Upper lobe of left lung (tissue), 4 donors: ENCODE results near the gene ZNF549.

Source experiments
- POLR2A ChIP-seq, 4 donors: fragments of 450-650 bp; IDR thresholded peaks; one replicate each; pipeline ENCODE4 v1.5.1; 2016 to 2017; ENCODE audit warnings: antibody characterized with exemption in 4 of 4, mild to moderate bottlenecking in 2 of 4
- POLR2AphosphoS5 ChIP-seq, 2 donors: sonication (generic); formaldehyde crosslinking; IDR thresholded peaks; one replicate each; pipeline ENCODE4 v1.5.1; 2017; ENCODE audit warnings: antibody characterized with exemption in 2 of 2
- TF ChIP-seq, protein P1 (sequence below), 6 experiments: fragments of 450-650 bp in 4 of 6; fragments of 200-600 bp in 2 of 6; sonication (generic) in 2 of 6; IDR thresholded peaks; one replicate each; pipeline ENCODE4 v1.5.1; 2016 to 2019; ENCODE audit warnings: antibody characterized with exemption in 6 of 6

DNA sequence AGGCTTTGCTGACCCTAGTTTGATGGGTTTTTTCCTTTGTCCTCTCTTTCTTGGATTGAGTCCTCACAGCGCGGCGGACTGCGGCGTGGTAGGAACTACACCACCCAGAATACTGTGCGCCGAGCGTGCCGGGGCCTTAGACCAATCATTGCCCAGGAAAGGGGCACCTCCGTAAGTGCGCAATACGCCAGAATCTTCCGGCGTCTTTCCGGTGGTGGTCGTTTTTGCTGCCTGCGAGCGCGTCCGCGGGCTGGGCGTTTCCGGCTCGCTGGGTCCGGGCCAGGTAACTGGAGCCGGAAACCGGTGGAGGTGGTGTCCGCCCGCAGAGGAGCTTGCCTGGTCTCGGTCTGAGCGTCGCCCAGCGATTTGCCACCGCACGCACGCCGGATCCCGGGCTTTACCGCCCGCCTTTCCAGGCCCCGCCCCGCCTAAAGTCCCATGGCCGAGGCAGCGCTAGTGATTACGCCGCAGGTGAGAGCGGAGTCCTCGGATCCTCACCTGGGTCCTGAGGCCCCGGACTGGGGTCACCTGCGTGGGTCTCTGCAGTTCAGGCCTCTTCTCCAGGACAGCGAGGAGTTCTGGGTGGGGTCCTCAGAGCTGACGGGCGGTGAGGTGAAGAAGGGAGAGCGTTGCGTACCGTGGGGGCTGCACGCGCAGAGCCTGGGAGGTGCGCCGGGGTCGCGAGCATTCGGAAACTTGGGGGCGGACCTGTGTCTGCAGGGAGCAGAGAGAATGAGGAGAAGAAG is at the start of gene ZNF549:
- TF ChIP-seq, protein P1, sequence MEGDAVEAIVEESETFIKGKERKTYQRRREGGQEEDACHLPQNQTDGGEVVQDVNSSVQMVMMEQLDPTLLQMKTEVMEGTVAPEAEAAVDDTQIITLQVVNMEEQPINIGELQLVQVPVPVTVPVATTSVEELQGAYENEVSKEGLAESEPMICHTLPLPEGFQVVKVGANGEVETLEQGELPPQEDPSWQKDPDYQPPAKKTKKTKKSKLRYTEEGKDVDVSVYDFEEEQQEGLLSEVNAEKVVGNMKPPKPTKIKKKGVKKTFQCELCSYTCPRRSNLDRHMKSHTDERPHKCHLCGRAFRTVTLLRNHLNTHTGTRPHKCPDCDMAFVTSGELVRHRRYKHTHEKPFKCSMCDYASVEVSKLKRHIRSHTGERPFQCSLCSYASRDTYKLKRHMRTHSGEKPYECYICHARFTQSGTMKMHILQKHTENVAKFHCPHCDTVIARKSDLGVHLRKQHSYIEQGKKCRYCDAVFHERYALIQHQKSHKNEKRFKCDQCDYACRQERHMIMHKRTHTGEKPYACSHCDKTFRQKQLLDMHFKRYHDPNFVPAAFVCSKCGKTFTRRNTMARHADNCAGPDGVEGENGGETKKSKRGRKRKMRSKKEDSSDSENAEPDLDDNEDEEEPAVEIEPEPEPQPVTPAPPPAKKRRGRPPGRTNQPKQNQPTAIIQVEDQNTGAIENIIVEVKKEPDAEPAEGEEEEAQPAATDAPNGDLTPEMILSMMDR (IDR thresholded peaks at IDR 0.05) = peak in 2 of 6 experiments; percentile 10 to 27
- TF ChIP-seq POLR2AphosphoS5 (IDR thresholded peaks at IDR 0.05) (peak; percentile 65 to 76), POLR2A (IDR thresholded peaks at IDR 0.05) (peak in 2 of 4 donors; percentile 38 to 45)
